Body of pancreas (tissue), 4 donors: ENCODE measurements around the gene LY6G6D.

Experiments used
- CTCF ChIP-seq, 7 experiments: fragments of 450-650 bp in 4 of 7; fragments of 200-600 bp in 3 of 7; sonication (generic) in 3 of 7; IDR thresholded peaks; one replicate each; pipeline ENCODE4 v1.5.1; 2016 to 2019; ENCODE audit warnings: antibody characterized with exemption in 7 of 7
- POLR2A ChIP-seq, 3 donors: fragments of 450-650 bp; IDR thresholded peaks; one replicate each; pipeline ENCODE4 v1.6.1; 2016; ENCODE audit warnings: antibody characterized with exemption in 3 of 3, mild to moderate bottlenecking in 2 of 3

- no peak for TF ChIP-seq POLR2A (IDR thresholded peaks at IDR 0.05)
- no peak for TF ChIP-seq CTCF (IDR thresholded peaks at IDR 0.05)
Measured at GRCh38 chr6:31718265-31718664, 3.1 kb downstream of the LY6G6D start.
